Esophagus muscularis mucosa (tissue), 3 donors: ENCODE results near the gene SYVN1.

ENCODE experiments used
- POLR2A ChIP-seq: fragments of 450-650 bp; IDR thresholded peaks from one replicate; pipeline ENCODE4 v1.6.1; 2017; ENCODE audit warnings: antibody characterized with exemption, moderate library complexity, mild to moderate bottlenecking, low read depth
- TF ChIP-seq, protein P1 (sequence below), 3 experiments: fragments of 200-600 bp in 2 of 3; fragments of 450-650 bp in 1 of 3; sonication (generic) in 2 of 3; IDR thresholded peaks; one replicate each; pipeline ENCODE4 v1.5.1; 2017 to 2019; ENCODE audit warnings: antibody characterized with exemption in 3 of 3, mild to moderate bottlenecking in 2 of 3, moderate library complexity in 1 of 3

DNA sequence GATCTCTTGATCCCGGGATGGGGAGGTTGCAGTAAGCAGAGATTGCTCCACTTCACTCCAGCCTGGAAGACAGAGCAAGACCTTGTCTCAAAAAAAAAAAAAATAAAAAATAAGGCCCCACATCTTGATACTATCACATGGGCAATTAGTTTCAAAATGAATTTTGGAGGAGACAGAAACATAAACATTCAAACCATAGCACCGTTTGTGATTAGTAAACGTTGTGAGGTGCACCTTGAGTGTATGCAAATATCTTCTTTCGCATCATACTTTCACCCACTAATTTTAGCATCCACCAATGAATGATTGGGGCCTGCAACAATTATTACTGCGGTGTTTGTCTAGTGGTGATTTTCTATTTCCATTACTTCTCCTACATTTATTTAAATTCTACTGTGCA is 24.7 kb upstream of the SYVN1 start:
- TF ChIP-seq POLR2A = no peak
- TF ChIP-seq, protein P1, sequence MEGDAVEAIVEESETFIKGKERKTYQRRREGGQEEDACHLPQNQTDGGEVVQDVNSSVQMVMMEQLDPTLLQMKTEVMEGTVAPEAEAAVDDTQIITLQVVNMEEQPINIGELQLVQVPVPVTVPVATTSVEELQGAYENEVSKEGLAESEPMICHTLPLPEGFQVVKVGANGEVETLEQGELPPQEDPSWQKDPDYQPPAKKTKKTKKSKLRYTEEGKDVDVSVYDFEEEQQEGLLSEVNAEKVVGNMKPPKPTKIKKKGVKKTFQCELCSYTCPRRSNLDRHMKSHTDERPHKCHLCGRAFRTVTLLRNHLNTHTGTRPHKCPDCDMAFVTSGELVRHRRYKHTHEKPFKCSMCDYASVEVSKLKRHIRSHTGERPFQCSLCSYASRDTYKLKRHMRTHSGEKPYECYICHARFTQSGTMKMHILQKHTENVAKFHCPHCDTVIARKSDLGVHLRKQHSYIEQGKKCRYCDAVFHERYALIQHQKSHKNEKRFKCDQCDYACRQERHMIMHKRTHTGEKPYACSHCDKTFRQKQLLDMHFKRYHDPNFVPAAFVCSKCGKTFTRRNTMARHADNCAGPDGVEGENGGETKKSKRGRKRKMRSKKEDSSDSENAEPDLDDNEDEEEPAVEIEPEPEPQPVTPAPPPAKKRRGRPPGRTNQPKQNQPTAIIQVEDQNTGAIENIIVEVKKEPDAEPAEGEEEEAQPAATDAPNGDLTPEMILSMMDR (IDR thresholded peaks at IDR 0.05) = no peak
